NCI-H2029 treated with DMSO at 0.1 percent for 48 hours (cell line): ENCODE data around the gene TMOD3.
"Not testable (repeated sequence)": the region's sequence is repeated elsewhere in the genome, so short reads cannot be mapped to it uniquely, and the experiment has no call there.

ENCODE experiments used
- DNase-seq: peaks from one replicate; lab custom pipeline; 2025; lab: John Stamatoyannopoulos, UW

The TMOD3 gene

GRCh38 chr15:51864408-51865056 lies 35.1 kb downstream of the TMOD3 start:
- no peak for DNase-seq

GRCh38 chr15:51865317-51865716 lies 35.9 kb downstream of the TMOD3 start:
- DNase-seq: no peak

- no peak for DNase-seq
These were observed 36.7 kb downstream of the TMOD3 start for GRCh38 chr15:51866161-51866560.

- no peak for DNase-seq
These were observed 37.3 kb downstream of the TMOD3 start for GRCh38 chr15:51866751-51867150.

- no peak for DNase-seq
These were observed 39.6 kb downstream of the TMOD3 start for GRCh38 chr15:51869060-51869421.

GRCh38 chr15:51870774-51871173 lies 41.3 kb downstream of the TMOD3 start:
- DNase-seq: no peak

- DNase-seq: no peak
These were observed 45.5 kb downstream of the TMOD3 start for GRCh38 chr15:51874751-51875644.

- no peak for DNase-seq
These were observed 46.7 kb downstream of the TMOD3 start for GRCh38 chr15:51876169-51876568.

- peak; percentile 4 for DNase-seq
These were observed 49.3 kb downstream of the TMOD3 start for GRCh38 chr15:51878446-51879386.

- no peak for DNase-seq
These were observed 50.1 kb downstream of the TMOD3 start for GRCh38 chr15:51879555-51879954.

GRCh38 chr15:51883271-51883837 lies 53.9 kb downstream of the TMOD3 start:
- DNase-seq: no peak

GRCh38 chr15:51884041-51884440 lies 54.6 kb downstream of the TMOD3 start:
- DNase-seq: no peak

GRCh38 chr15:51884517-51885236 lies 55.2 kb downstream of the TMOD3 start:
- DNase-seq: no peak

GRCh38 chr15:51885758-51886157 lies 56.3 kb downstream of the TMOD3 start:
- not testable (repeated sequence) for DNase-seq

- no peak for DNase-seq
These were observed 58.6 kb downstream of the TMOD3 start for GRCh38 chr15:51887887-51888592.

- DNase-seq: no peak
These were observed 59.2 kb downstream of the TMOD3 start for GRCh38 chr15:51888593-51889195.

- no peak for DNase-seq
These were observed 60.0 kb downstream of the TMOD3 start for GRCh38 chr15:51889486-51889885.

GRCh38 chr15:51904421-51904820 lies 75.0 kb downstream of the TMOD3 start:
- DNase-seq: no peak

- DNase-seq: no peak
These were observed 75.5 kb downstream of the TMOD3 start for GRCh38 chr15:51904931-51905330.
